Type B pancreatic cell (in vitro differentiated cells): Measurements from ENCODE around the gene MAPK8IP1. TPM values are rescaled to one million over a fixed set of nuclear protein-coding genes. Genes with fewer than 3 reads are reported as not detected.

Experiments used
- DNase-seq: peaks from one replicate; pipeline ENCODE4 v3.0.0; 2021; ENCODE audit warnings: mixed read lengths; ENCODE audit not compliant: unreplicated experiment; ENCODE audit errors: extremely low spot score
- H3K27ac Mint-ChIP-seq: 2 replicates; pipeline ENCODE4 v1.8.0; 2021; ENCODE audit warnings: mild to moderate bottlenecking, mixed read lengths
- H3K27me3 Mint-ChIP-seq: 2 replicates; pipeline ENCODE4 v1.8.0; 2021; ENCODE audit warnings: mixed read lengths
- H3K36me3 Mint-ChIP-seq: 2 replicates; pipeline ENCODE4 v1.8.0; 2021; ENCODE audit warnings: mixed read lengths
- H3K4me1 Mint-ChIP-seq: one replicate; pipeline ENCODE4 v1.8.0; 2021; ENCODE audit warnings: mixed read lengths; ENCODE audit not compliant: unreplicated experiment
- H3K4me3 Mint-ChIP-seq: 2 replicates; pipeline ENCODE4 v1.8.0; 2021; ENCODE audit warnings: mild to moderate bottlenecking, mixed read lengths
- H3K9me3 Mint-ChIP-seq: 2 replicates; pipeline ENCODE4 v1.8.0; 2021; ENCODE audit warnings: mixed read lengths
- total RNA-seq: library from RNA; stranded (reverse); gene quantifications from 2 replicates; pipeline ENCODE4 v1.2.1, GENCODE V29; 2021; ENCODE audit warnings: low replicate concordance
- TF ChIP-seq, protein P1 (sequence below): fragments of 200-600 bp; sonication (generic); conservative IDR thresholded peaks from 2 replicates; pipeline ENCODE4 v1.5.0; 2021; ENCODE audit warnings: antibody characterized with exemption, mild to moderate bottlenecking

The MAPK8IP1 gene
- total RNA-seq, 1 donor from 2014 or later, result 23.7 TPM

DNA sequence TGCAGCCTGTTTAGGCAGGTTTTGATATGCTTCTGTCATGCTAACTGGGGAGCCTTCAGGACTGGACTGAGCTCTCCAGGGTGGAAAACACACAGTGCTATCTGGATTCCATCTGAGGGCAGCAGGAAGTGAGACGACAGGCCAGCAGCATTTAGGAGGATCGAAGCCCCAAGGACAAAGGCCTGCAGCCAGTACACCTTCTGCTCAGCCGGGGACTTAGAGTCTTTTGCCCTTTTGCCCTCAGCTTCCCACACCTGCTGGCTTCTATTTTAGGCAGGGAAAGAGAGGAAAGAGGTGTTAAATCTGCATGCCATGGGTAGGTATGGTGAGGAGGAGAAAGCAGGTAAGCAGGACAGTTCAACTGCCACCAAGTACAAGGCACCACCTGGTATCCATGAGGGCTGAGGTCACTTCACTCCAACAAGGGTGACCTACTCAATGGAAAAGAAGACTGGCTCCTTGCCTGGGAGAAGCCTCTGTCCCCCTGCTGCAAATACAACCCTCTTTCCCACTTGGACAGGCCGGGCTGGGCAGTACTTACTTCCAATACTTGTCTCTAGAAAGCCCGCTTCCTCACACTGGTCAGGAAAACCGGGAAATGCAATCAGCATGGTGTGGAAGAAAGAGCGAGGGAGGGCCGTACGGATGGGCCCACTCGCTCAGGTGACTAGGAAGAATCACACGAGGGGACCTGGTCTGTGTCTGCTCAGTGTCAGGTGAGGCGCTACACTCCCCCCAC, 49.3 kb downstream of the MAPK8IP1 start:
- H3K36me3 Mint-ChIP-seq, result peaks cover 12% of the 10 kb centered on the region
- peak overlapping the region; percentile 50 for H3K27ac Mint-ChIP-seq
- no peaks in the 10 kb centered on the region for H3K27me3 Mint-ChIP-seq
- TF ChIP-seq, protein P1, sequence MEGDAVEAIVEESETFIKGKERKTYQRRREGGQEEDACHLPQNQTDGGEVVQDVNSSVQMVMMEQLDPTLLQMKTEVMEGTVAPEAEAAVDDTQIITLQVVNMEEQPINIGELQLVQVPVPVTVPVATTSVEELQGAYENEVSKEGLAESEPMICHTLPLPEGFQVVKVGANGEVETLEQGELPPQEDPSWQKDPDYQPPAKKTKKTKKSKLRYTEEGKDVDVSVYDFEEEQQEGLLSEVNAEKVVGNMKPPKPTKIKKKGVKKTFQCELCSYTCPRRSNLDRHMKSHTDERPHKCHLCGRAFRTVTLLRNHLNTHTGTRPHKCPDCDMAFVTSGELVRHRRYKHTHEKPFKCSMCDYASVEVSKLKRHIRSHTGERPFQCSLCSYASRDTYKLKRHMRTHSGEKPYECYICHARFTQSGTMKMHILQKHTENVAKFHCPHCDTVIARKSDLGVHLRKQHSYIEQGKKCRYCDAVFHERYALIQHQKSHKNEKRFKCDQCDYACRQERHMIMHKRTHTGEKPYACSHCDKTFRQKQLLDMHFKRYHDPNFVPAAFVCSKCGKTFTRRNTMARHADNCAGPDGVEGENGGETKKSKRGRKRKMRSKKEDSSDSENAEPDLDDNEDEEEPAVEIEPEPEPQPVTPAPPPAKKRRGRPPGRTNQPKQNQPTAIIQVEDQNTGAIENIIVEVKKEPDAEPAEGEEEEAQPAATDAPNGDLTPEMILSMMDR, result no peak
- no peak overlapping the region for H3K4me3 Mint-ChIP-seq
- no peaks in the 10 kb centered on the region for H3K9me3 Mint-ChIP-seq
- no peak for DNase-seq
- peaks cover 5% of the 10 kb centered on the region for H3K4me1 Mint-ChIP-seq

DNA sequence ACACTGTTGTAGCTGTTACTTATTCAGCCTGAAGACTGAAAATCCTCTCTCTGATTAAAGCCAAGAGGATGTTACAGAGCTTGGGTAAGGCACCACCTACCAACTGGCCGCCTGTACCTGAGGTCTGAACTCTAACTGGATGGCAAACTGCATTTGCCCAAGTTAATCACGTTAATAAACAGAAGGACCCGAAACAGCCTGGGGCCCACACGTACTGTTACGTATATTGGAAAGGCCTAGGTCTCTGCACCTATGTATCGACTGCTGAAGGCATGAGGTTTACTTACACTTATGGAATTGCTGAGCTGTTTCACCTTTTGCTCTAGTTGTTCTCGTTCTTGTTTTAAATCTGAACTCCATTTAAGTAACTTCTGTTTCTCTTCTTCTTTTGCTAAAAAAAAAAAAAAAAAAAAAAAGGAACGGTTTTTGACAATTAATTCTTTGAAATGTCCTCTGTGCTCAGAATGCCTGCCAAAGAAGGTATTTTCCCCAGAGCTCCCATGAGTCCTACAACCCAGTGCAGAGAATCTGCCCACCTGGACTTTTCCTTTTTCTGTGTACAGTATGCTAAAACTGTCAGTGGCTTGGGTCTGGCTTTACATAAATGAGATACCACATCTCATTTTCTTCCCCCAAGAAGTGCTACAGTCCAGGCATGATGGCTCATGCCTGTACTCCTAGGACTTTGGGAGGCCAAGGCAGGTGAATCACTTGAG, 50.1 kb downstream of the MAPK8IP1 start:
- TF ChIP-seq, protein P1, result no peak
- no peaks in the 10 kb centered on the region for H3K4me1 Mint-ChIP-seq

DNA sequence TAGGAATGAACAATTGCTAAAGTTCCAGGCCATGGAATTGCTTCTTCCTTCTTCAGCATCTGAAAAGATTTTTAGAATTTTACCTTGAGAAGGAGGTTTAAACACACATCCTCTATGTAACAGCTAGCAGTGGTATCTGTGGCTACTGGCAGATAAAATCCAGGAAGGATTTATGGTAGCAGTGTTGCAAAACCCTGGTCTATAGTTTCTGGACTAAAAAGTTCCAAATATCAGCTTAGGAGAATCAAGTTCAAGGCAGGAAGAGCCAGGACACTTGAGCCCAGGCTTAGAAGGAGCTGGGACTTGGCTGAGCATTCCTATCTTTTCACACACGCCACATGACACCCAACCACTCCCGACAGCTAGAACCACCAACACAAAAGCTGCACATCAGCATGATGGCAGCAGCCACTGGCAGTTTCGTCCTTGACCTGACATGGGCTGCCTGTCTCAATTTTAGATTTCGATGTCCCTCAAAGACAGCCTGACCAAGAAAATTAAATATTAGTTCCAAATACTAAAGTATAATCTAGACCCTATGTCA, 51.1 kb downstream of the MAPK8IP1 start:
- Mint-ChIP-seq H3K4me3 (no peak overlapping the region), H3K9me3 (no peaks in the 10 kb centered on the region), H3K27me3 (no peaks in the 10 kb centered on the region), H3K4me1 (no peaks in the 10 kb centered on the region), H3K27ac (no peak overlapping the region), H3K36me3 (peaks cover 8% of the 10 kb centered on the region)
- TF ChIP-seq, protein P1, result no peak
- no peak for DNase-seq

More for the DNA sequence above, 50.1 kb downstream of the MAPK8IP1 start:
- H3K27me3 Mint-ChIP-seq, result no peaks in the 10 kb centered on the region
- peaks cover 8% of the 10 kb centered on the region for H3K36me3 Mint-ChIP-seq
- DNase-seq, result no peak
- no peaks in the 10 kb centered on the region for H3K9me3 Mint-ChIP-seq
- H3K4me3 Mint-ChIP-seq, result no peak overlapping the region
- H3K27ac Mint-ChIP-seq, result no peak overlapping the region

DNA sequence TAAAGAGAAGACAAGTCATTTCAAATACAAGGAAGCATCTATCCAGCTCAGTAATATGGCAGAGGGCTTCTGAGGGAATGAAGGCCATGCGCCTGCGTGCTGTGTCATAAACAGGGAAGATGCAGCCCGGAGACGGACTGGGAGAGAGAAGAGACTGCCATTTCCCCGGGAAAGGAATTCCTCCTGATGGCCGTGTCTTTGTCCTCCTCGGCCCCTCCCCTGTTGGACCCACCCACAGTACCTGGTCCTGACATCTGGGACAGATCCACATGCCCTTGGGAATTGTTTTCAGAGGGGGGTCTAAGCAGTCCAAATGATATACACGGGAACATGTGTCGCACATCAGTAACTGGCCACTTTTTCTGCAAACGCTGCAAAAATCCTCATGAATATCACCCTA, 52.5 kb downstream of the MAPK8IP1 start:
- no peaks in the 10 kb centered on the region for H3K27me3 Mint-ChIP-seq
- H3K9me3 Mint-ChIP-seq, result no peaks in the 10 kb centered on the region
- H3K36me3 Mint-ChIP-seq, result peaks cover 11% of the 10 kb centered on the region
- no peak overlapping the region for H3K4me3 Mint-ChIP-seq
- H3K4me1 Mint-ChIP-seq, result no peaks in the 10 kb centered on the region
- H3K27ac Mint-ChIP-seq, result no peak overlapping the region
- TF ChIP-seq, protein P1, result no peak
- no peak for DNase-seq

DNA sequence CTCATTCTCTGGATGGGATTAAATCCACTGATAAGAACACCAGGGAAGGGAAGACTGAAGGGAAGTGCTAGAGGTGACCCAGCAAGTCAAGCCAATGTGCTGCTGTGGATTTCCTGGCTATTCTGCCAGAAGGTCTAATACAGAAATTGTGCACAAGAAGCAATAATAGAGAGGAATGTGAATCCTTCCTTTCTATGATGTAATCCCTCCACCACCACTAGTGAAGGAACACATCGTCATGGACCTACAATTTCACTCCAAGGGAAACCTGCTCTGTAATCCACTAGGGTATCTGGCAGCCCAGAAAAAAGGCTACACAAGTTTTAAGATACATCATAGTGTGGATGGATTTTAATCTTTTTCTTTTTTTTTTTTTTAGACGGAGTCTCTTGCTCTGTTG, 54.4 kb downstream of the MAPK8IP1 start:
- Mint-ChIP-seq H3K27ac (no peak overlapping the region), H3K4me1 (no peaks in the 10 kb centered on the region), H3K9me3 (no peaks in the 10 kb centered on the region), H3K36me3 (peaks cover 11% of the 10 kb centered on the region), H3K27me3 (no peaks in the 10 kb centered on the region), H3K4me3 (no peak overlapping the region)
- DNase-seq, result no peak
- TF ChIP-seq, protein P1, result no peak
